Measurements from ENCODE around the gene SLC39A7.

Gene SLC39A7

DNA sequence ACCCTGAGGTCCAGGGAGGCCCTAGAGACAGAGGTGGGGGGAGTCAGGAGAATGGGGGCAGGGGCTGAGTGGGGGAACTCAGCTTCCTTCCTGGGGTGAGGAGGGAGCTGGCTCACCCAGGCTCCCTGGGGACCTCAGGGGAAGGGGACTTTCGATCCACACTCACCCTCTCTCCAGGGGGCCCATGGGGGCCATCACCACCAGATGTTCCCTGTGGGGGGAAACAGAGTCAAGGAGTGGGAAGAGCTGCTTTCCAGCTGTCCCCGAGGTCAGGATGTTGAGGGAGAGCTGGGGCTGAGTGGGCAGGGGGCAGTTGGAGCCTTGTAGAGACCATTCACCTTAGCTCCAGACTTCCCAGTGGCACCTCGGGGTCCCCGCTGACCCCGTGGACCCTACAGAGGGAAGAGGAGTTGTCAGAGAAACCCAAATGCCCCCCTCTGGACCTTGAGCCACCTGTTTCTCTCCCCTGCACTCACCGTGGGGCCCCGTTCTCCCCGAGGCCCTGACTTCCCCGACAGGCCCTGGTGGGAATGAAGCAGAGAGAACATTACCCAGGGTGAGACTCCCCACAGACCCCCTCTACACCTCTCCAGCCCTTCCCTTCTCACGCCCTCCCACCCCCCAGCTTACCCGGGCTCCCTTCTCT lies 27.0 kb upstream of the SLC39A7 start:
- H3K27me3 ChIP-seq (ENCODE audit: insufficient read depth, poor library complexity, severe bottlenecking): no peaks in the 10 kb centered on the region
- DNase-seq (ENCODE audit: low read depth in 1 of 2, low spot score in 1 of 2): no peak
- TF ChIP-seq SPI1 (IDR thresholded peaks at IDR 0.05; ENCODE audit: borderline replicate concordance, low read depth): no peak
- no peak for TF ChIP-seq POLR2AphosphoS5 (IDR thresholded peaks at IDR 0.05; ENCODE audit: low read depth)
- TF ChIP-seq, protein P1, sequence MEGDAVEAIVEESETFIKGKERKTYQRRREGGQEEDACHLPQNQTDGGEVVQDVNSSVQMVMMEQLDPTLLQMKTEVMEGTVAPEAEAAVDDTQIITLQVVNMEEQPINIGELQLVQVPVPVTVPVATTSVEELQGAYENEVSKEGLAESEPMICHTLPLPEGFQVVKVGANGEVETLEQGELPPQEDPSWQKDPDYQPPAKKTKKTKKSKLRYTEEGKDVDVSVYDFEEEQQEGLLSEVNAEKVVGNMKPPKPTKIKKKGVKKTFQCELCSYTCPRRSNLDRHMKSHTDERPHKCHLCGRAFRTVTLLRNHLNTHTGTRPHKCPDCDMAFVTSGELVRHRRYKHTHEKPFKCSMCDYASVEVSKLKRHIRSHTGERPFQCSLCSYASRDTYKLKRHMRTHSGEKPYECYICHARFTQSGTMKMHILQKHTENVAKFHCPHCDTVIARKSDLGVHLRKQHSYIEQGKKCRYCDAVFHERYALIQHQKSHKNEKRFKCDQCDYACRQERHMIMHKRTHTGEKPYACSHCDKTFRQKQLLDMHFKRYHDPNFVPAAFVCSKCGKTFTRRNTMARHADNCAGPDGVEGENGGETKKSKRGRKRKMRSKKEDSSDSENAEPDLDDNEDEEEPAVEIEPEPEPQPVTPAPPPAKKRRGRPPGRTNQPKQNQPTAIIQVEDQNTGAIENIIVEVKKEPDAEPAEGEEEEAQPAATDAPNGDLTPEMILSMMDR (IDR thresholded peaks at IDR 0.05; ENCODE audit: insufficient read depth, low read length): no peak
- TF ChIP-seq GABPA (IDR thresholded peaks at IDR 0.05; ENCODE audit: low read depth): no peak
- TF ChIP-seq, protein P2, sequence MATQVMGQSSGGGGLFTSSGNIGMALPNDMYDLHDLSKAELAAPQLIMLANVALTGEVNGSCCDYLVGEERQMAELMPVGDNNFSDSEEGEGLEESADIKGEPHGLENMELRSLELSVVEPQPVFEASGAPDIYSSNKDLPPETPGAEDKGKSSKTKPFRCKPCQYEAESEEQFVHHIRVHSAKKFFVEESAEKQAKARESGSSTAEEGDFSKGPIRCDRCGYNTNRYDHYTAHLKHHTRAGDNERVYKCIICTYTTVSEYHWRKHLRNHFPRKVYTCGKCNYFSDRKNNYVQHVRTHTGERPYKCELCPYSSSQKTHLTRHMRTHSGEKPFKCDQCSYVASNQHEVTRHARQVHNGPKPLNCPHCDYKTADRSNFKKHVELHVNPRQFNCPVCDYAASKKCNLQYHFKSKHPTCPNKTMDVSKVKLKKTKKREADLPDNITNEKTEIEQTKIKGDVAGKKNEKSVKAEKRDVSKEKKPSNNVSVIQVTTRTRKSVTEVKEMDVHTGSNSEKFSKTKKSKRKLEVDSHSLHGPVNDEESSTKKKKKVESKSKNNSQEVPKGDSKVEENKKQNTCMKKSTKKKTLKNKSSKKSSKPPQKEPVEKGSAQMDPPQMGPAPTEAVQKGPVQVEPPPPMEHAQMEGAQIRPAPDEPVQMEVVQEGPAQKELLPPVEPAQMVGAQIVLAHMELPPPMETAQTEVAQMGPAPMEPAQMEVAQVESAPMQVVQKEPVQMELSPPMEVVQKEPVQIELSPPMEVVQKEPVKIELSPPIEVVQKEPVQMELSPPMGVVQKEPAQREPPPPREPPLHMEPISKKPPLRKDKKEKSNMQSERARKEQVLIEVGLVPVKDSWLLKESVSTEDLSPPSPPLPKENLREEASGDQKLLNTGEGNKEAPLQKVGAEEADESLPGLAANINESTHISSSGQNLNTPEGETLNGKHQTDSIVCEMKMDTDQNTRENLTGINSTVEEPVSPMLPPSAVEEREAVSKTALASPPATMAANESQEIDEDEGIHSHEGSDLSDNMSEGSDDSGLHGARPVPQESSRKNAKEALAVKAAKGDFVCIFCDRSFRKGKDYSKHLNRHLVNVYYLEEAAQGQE (IDR thresholded peaks at IDR 0.05; ENCODE audit: insufficient replicate concordance, low read depth): no peak
- H3K4me3 ChIP-seq (replicated peaks; ENCODE audit: insufficient read depth, low read length): no peak overlapping the region
- no peak overlapping the region for H3K27ac ChIP-seq (replicated peaks)

DNA sequence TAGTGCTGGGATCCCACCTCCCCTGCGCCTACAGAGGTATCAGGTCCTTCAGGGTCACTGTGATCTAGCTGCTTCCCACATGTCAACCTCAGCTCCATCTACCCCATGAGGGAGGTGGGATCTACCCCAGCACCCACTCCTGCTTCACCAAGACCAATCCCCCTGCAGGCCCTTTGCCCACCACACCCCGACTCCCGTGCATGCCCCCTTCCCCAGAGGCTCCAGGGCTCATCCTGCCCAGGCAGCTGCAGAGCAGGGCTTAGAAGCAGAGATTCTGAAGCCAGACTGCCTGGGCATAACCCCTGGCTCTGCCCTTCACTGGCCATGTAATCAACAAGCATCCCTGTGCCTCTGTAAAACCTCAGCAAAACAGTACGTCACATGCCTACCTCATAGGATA lies 25.9 kb upstream of the SLC39A7 start:
- no peak for TF ChIP-seq POLR2AphosphoS5 (IDR thresholded peaks at IDR 0.05; ENCODE audit: low read depth)
- TF ChIP-seq, protein P1 (IDR thresholded peaks at IDR 0.05; ENCODE audit: insufficient read depth, low read length): no peak
- no peak for TF ChIP-seq SPI1 (IDR thresholded peaks at IDR 0.05; ENCODE audit: borderline replicate concordance, low read depth)
- TF ChIP-seq, protein P2 (IDR thresholded peaks at IDR 0.05; ENCODE audit: insufficient replicate concordance, low read depth): no peak
- TF ChIP-seq GABPA (IDR thresholded peaks at IDR 0.05; ENCODE audit: low read depth): no peak
- Histone ChIP-seq H3K27ac (replicated peaks) (no peak overlapping the region), H3K27me3 (ENCODE audit: insufficient read depth, poor library complexity, severe bottlenecking) (no peaks in the 10 kb centered on the region), H3K4me3 (replicated peaks; ENCODE audit: insufficient read depth, low read length) (no peak overlapping the region)
- no peak for DNase-seq (ENCODE audit: low read depth in 1 of 2, low spot score in 1 of 2)

DNA sequence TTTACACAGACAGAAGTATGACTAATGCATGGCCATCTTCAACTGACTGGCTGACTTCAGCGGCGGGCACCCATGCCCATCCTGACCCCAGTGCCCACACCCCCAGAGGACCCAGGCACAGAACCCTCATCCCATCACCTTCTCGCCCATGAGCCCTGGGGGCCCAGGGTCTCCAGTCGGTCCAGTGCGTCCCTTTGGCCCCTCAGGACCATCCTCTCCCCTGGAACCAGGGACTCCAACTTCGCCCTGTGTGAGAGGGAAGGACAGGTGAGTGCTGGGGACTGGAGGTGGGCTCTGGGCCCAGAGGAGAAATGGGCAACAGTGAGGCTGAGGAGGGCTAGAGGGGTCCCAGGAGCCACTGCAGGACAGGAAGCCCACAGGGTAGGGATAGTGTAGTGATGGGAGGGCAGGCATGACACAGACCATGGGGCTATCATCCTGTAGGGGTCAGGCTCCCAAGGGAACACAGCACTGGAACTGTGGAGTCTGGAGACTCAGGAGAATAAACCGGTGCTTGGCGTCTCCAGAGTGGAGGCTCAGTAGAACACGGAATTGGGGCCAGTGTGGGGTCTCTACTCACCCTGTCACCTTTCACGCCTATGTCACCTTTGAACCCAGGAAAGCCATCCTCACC lies 25.1 kb upstream of the SLC39A7 start:
- Histone ChIP-seq H3K27me3 (ENCODE audit: insufficient read depth, poor library complexity, severe bottlenecking) (no peaks in the 10 kb centered on the region), H3K27ac (replicated peaks) (no peak overlapping the region), H3K4me3 (replicated peaks; ENCODE audit: insufficient read depth, low read length) (no peak overlapping the region)
- TF ChIP-seq, protein P2 (IDR thresholded peaks at IDR 0.05; ENCODE audit: insufficient replicate concordance, low read depth): no peak
- TF ChIP-seq POLR2AphosphoS5 (IDR thresholded peaks at IDR 0.05; ENCODE audit: low read depth) (no peak), SPI1 (IDR thresholded peaks at IDR 0.05; ENCODE audit: borderline replicate concordance, low read depth) (no peak), GABPA (IDR thresholded peaks at IDR 0.05; ENCODE audit: low read depth) (no peak)
- TF ChIP-seq, protein P1 (IDR thresholded peaks at IDR 0.05; ENCODE audit: insufficient read depth, low read length): no peak
- no peak for DNase-seq (ENCODE audit: low read depth in 1 of 2, low spot score in 1 of 2)

Measured in HL-60 (cell line).